ENCODE results near the gene VAPB.

The VAPB gene

GRCh38 chr20:58403272-58403671 lies 14.2 kb downstream of the VAPB start:
- no peak overlapping the region for H3K4me3 Mint-ChIP-seq
- peaks cover 9% of the 10 kb centered on the region for H3K4me1 Mint-ChIP-seq
- peaks cover 4% of the 10 kb centered on the region for H3K9me3 Mint-ChIP-seq
- TF ChIP-seq, protein P1, sequence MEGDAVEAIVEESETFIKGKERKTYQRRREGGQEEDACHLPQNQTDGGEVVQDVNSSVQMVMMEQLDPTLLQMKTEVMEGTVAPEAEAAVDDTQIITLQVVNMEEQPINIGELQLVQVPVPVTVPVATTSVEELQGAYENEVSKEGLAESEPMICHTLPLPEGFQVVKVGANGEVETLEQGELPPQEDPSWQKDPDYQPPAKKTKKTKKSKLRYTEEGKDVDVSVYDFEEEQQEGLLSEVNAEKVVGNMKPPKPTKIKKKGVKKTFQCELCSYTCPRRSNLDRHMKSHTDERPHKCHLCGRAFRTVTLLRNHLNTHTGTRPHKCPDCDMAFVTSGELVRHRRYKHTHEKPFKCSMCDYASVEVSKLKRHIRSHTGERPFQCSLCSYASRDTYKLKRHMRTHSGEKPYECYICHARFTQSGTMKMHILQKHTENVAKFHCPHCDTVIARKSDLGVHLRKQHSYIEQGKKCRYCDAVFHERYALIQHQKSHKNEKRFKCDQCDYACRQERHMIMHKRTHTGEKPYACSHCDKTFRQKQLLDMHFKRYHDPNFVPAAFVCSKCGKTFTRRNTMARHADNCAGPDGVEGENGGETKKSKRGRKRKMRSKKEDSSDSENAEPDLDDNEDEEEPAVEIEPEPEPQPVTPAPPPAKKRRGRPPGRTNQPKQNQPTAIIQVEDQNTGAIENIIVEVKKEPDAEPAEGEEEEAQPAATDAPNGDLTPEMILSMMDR (IDR thresholded peaks at IDR 0.05): no peak
- H3K27ac Mint-ChIP-seq: no peak overlapping the region
- H3K27me3 Mint-ChIP-seq (ENCODE audit: low read depth, poor library complexity): no peaks in the 10 kb centered on the region
- peaks cover 20% of the 10 kb centered on the region for H3K36me3 Mint-ChIP-seq (ENCODE audit: low read depth)
- DNase-seq: no peak

GRCh38 chr20:58405504-58406291 lies 16.7 kb downstream of the VAPB start:
- Mint-ChIP-seq H3K4me1 (peaks cover 11% of the 10 kb centered on the region), H3K27me3 (ENCODE audit: low read depth, poor library complexity) (no peaks in the 10 kb centered on the region), H3K9me3 (peaks cover 13% of the 10 kb centered on the region), H3K36me3 (ENCODE audit: low read depth) (peaks cover 21% of the 10 kb centered on the region), H3K27ac (no peak overlapping the region), H3K4me3 (no peak overlapping the region)
- TF ChIP-seq, protein P1 (IDR thresholded peaks at IDR 0.05): no peak
- DNase-seq: no peak

DNA sequence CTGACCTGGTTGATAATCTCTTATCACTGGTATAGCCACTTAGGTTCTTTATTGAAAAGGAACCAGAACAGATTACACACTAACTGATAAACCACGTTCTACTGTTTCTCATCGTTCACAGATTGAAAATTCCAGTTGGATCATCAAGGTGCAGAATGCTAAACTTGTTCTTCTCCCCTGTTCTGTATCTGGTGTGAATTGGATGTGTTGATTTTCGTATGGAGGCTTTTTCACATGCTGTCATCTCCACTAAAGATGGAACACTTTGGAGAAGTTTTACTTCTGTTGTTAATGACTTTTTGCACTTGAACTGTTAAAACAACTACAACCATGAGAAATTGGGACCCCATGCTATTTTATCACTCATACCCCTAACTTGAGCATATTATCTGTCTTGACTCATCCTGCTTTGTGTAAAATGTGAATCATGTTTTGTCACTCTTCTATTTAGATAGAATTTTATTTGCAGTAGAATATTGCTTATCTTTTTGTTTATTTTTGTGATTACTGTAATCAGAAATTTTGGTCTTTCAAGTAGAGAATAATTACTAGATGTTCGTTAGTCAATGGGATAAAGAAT lies 17.5 kb downstream of the VAPB start:
- H3K27ac Mint-ChIP-seq: no peak overlapping the region

DNA sequence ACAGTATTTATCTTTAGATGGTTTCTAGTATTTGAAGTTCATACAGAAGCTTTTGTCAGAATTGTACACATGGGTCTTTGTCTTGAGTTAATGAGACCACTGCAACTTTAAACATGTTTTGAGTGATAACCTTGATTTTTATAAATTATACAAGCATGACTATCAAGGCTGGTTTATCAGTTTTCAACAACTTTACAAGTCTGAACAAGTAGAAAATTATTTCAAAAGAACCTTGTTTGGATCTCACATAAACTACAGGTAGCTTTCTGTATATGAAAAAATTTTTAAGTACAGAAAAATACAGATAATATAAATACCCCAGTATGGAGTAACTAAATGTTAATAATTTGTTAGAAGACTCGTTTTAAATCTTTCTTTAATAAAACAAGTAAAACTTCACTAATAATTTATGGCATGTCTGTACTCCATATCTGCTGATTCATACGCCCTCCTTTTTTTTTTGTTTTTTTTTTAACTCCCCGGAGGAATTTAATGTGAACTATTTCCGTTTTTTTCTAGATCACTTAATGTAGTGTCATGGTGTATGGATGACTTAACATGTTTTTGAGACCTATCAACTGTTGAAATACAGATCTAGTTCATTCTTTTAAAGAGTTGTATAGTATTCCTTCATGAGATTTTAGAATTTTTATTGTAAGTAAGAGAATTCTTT lies 18.3 kb downstream of the VAPB start:
- Mint-ChIP-seq H3K9me3 (peaks cover 29% of the 10 kb centered on the region), H3K27ac (no peak overlapping the region), H3K4me1 (peaks cover 11% of the 10 kb centered on the region), H3K4me3 (no peak overlapping the region), H3K36me3 (ENCODE audit: low read depth) (peaks cover 37% of the 10 kb centered on the region), H3K27me3 (ENCODE audit: low read depth, poor library complexity) (peaks cover 5% of the 10 kb centered on the region)
- TF ChIP-seq, protein P1 (IDR thresholded peaks at IDR 0.05): no peak
- DNase-seq: no peak

More for the DNA sequence above, 17.5 kb downstream of the VAPB start:
- H3K27me3 Mint-ChIP-seq (ENCODE audit: low read depth, poor library complexity): no peaks in the 10 kb centered on the region
- peaks cover 29% of the 10 kb centered on the region for H3K36me3 Mint-ChIP-seq (ENCODE audit: low read depth)
- H3K4me1 Mint-ChIP-seq: peaks cover 11% of the 10 kb centered on the region
- TF ChIP-seq, protein P1 (IDR thresholded peaks at IDR 0.05): no peak
- DNase-seq: no peak
- H3K4me3 Mint-ChIP-seq: no peak overlapping the region
- peaks cover 22% of the 10 kb centered on the region for H3K9me3 Mint-ChIP-seq

GRCh38 chr20:58407966-58408557 lies 19.0 kb downstream of the VAPB start:
- Mint-ChIP-seq H3K27me3 (ENCODE audit: low read depth, poor library complexity) (peaks cover 5% of the 10 kb centered on the region), H3K4me3 (no peak overlapping the region)

More at GRCh38 chr20:58407966-58408557, 19.0 kb downstream of the VAPB start:
- Mint-ChIP-seq H3K27ac (no peak overlapping the region), H3K9me3 (peaks cover 35% of the 10 kb centered on the region), H3K36me3 (ENCODE audit: low read depth) (peaks cover 43% of the 10 kb centered on the region), H3K4me1 (peaks cover 11% of the 10 kb centered on the region)
- DNase-seq: no peak
- TF ChIP-seq, protein P1 (IDR thresholded peaks at IDR 0.05): no peak
